D721Med (cell line): Measurements from ENCODE around the gene DCHS1.

Source experiments
- DNase-seq: peaks from one replicate; pipeline ENCODE4 v3.0.0; 2011; ENCODE audit warnings: low spot score; ENCODE audit not compliant: insufficient read length
- FAIRE-seq: peaks from 2 replicates; lab custom pipeline; 2011; peaks lifted over from hg19 to GRCh38; lab: Jason Lieb, UNC
- CTCF ChIP-seq: IDR thresholded peaks from 2 replicates; pipeline ENCODE4 v1.5.1; 2012; ENCODE audit warnings: mild to moderate bottlenecking, control low read depth; ENCODE audit not compliant: insufficient read depth; ENCODE audit errors: missing control alignments

DCHS1 gene

GRCh38 chr11:6603287-6604080 is 52.1 kb downstream of the DCHS1 start, which contains the start of the genes ILK and RRP8:
ILK (plus strand) TSS chr11:6603774; CDS start chr11:6604272, 498 bp downstream.
RRP8 (minus strand) TSS chr11:6603616; CDS start chr11:6603502, 114 bp downstream.
- TF ChIP-seq CTCF, result no peak
- FAIRE-seq (no peak), DNase-seq (peak; percentile 78)

GRCh38 chr11:6602096-6602940 is 53.3 kb downstream of the DCHS1 start:
- no peak for TF ChIP-seq CTCF
- DNase-seq, result no peak
- FAIRE-seq, result no peak

GRCh38 chr11:6601041-6601461 is 54.6 kb downstream of the DCHS1 start:
- no peak for TF ChIP-seq CTCF
- FAIRE-seq (no peak), DNase-seq (no peak)

- FAIRE-seq, result no peak
- no peak for TF ChIP-seq CTCF
- DNase-seq, result no peak
These were observed 55.7 kb downstream of the DCHS1 start for GRCh38 chr11:6599881-6600390.

GRCh38 chr11:6599449-6599848 is 56.2 kb downstream of the DCHS1 start:
- FAIRE-seq (no peak), DNase-seq (no peak)
- TF ChIP-seq CTCF, result no peak

GRCh38 chr11:6598555-6598954 is 57.1 kb downstream of the DCHS1 start:
- TF ChIP-seq CTCF, result no peak
- no peak for DNase-seq
- no peak for FAIRE-seq
